Bone marrow (tissue), 2 donors: Measurements from ENCODE around the gene SULT1C4.

Experiments used
- DNase-seq, 2 donors: peaks; one replicate each; lab custom pipeline; 2025; lab: John Stamatoyannopoulos, UW

Gene SULT1C4

GRCh38 chr2:108370080-108370479, 7.7 kb upstream of the SULT1C4 start:
- no peak for DNase-seq

- no peak for DNase-seq
These were observed 980 bp upstream of the SULT1C4 start for GRCh38 chr2:108376774-108377173.

- DNase-seq = no peak
These were observed 353 bp upstream of the SULT1C4 start for GRCh38 chr2:108377401-108377800.

- no peak for DNase-seq
These were observed 1.1 kb downstream of the SULT1C4 start for GRCh38 chr2:108378851-108379250.

- no peak for DNase-seq
These were observed 4.4 kb downstream of the SULT1C4 start for GRCh38 chr2:108382196-108382595.

- DNase-seq = no peak
These were observed 5.5 kb downstream of the SULT1C4 start for GRCh38 chr2:108383146-108383830.

GRCh38 chr2:108384662-108385393, 7.1 kb downstream of the SULT1C4 start:
- DNase-seq = no peak

- DNase-seq = no peak
These were observed 7.8 kb downstream of the SULT1C4 start for GRCh38 chr2:108385411-108386071.

- DNase-seq = no peak
These were observed 10.3 kb downstream of the SULT1C4 start for GRCh38 chr2:108388045-108388444.

- DNase-seq = no peak
These were observed 12.6 kb downstream of the SULT1C4 start for GRCh38 chr2:108390340-108390739.

- no peak for DNase-seq
These were observed 14.3 kb downstream of the SULT1C4 start for GRCh38 chr2:108392029-108392428.

GRCh38 chr2:108393197-108393596, 15.4 kb downstream of the SULT1C4 start:
- no peak for DNase-seq

- no peak for DNase-seq
These were observed 17.4 kb downstream of the SULT1C4 start for GRCh38 chr2:108395155-108395554.

GRCh38 chr2:108396845-108397244, 19.1 kb downstream of the SULT1C4 start:
- DNase-seq = no peak

- DNase-seq = no peak
These were observed 21.7 kb downstream of the SULT1C4 start for GRCh38 chr2:108399479-108399878.

GRCh38 chr2:108401800-108402199, 24.0 kb downstream of the SULT1C4 start:
- no peak for DNase-seq

- DNase-seq = no peak
These were observed 25.7 kb downstream of the SULT1C4 start for GRCh38 chr2:108403494-108403893.

- DNase-seq = no peak
These were observed 27.1 kb downstream of the SULT1C4 start for GRCh38 chr2:108404784-108405397.

GRCh38 chr2:108407864-108408729, 30.3 kb downstream of the SULT1C4 start:
- no peak for DNase-seq

- no peak for DNase-seq
These were observed 32.0 kb downstream of the SULT1C4 start for GRCh38 chr2:108409768-108410167.

GRCh38 chr2:108412995-108413710, 35.4 kb downstream of the SULT1C4 start:
- no peak for DNase-seq
